Neuronal stem cell (in vitro differentiated cells): ENCODE measurements around the gene BCL2L12.

Experiments
- small RNA-seq: library from polyadenylated mRNA; stranded (forward); fragments of <200 nt; extraction: miRNeasy Mini kit (QIAGEN cat#:217004); gene quantifications from one replicate; pipeline ENCODE3, GENCODE V24; 2013; ENCODE audit not compliant: insufficient read depth

The BCL2L12 gene

Small RNAs within 50 kb of the gene (small RNA-seq; reads per million reads assigned to genes)
- gene MIR5088: 2.8 reads per million
